Loucy (cell line): Measurements from ENCODE around the gene GABRR3.

ENCODE experiments used
- H2AFZ ChIP-seq: fragments of 200-600 bp; sonication (generic); 2 replicates; pipeline ENCODE4 v1.6.0; 2016; ENCODE audit warnings: antibody characterized with exemption, mild to moderate bottlenecking, low read length, moderate library complexity
- H3F3A ChIP-seq: fragments of 200-600 bp; 2 replicates; pipeline ENCODE4 v1.6.0; 2016; ENCODE audit warnings: antibody characterized with exemption, low read depth, mild to moderate bottlenecking
- H3K27me3 ChIP-seq: fragments of 200-600 bp; sonication (generic); 2 replicates; pipeline ENCODE4 v1.6.1; 2014; ENCODE audit warnings: low read length, mild to moderate bottlenecking; ENCODE audit not compliant: insufficient read depth, poor library complexity, severe bottlenecking
- H3K36me3 ChIP-seq: fragments of 200-600 bp; sonication (generic); 2 replicates; pipeline ENCODE4 v1.6.1; 2016; ENCODE audit warnings: low read length; ENCODE audit not compliant: insufficient read depth
- H3K4me1 ChIP-seq: fragments of 200-600 bp; sonication (generic); 2 replicates; pipeline ENCODE4 v1.5.1; 2014; ENCODE audit warnings: low read length, mild to moderate bottlenecking; ENCODE audit not compliant: insufficient read depth, poor library complexity, severe bottlenecking
- H3K4me2 ChIP-seq: fragments of 200-600 bp; sonication (generic); 2 replicates; pipeline ENCODE4 v1.6.0; 2014; ENCODE audit warnings: antibody characterized with exemption, low read length, low read depth, mild to moderate bottlenecking; ENCODE audit not compliant: poor library complexity, severe bottlenecking
- H3K4me3 ChIP-seq: fragments of 200-600 bp; sonication (generic); 2 replicates; pipeline ENCODE4 v1.5.1; 2014; ENCODE audit warnings: low read length, mild to moderate bottlenecking, mixed read lengths; ENCODE audit not compliant: poor library complexity, severe bottlenecking
- H3K79me2 ChIP-seq: fragments of 200-600 bp; sonication (generic); 2 replicates; pipeline ENCODE4 v1.6.1; 2014; ENCODE audit warnings: low read length; ENCODE audit not compliant: insufficient read depth
- H3K9ac ChIP-seq: fragments of 200-600 bp; sonication (generic); 2 replicates; pipeline ENCODE4 v1.6.0; 2014; ENCODE audit warnings: mild to moderate bottlenecking, low read depth, low read length, moderate library complexity; ENCODE audit not compliant: poor library complexity, severe bottlenecking
- H3K9me2 ChIP-seq: fragments of 200-600 bp; sonication (generic); replicated peaks from 2 replicates; pipeline ENCODE4 v1.6.1; 2016; ENCODE audit warnings: low read depth, low read length, mixed read lengths
- H3K9me3 ChIP-seq: fragments of 200-600 bp; sonication (generic); 2 replicates; pipeline ENCODE4 v1.6.1; 2014; ENCODE audit warnings: mild to moderate bottlenecking, antibody characterized with exemption, low read length, low read depth; ENCODE audit not compliant: insufficient read depth
- H4K20me1 ChIP-seq: fragments of 200-600 bp; sonication (generic); 2 replicates; pipeline ENCODE4 v1.6.0; 2014; ENCODE audit warnings: antibody characterized with exemption, low read length, mild to moderate bottlenecking; ENCODE audit not compliant: insufficient read depth, poor library complexity, severe bottlenecking
- EZH2phosphoT487 ChIP-seq: fragments of 200-600 bp; IDR thresholded peaks from 2 replicates; pipeline ENCODE4 v1.6.1; 2018; ENCODE audit warnings: antibody characterized with exemption, mild to moderate bottlenecking, moderate library complexity, borderline replicate concordance
- TF ChIP-seq, protein P1 (sequence below): fragments of 200-600 bp; sonication (generic); conservative IDR thresholded peaks from 2 replicates; pipeline ENCODE4 v1.5.1; 2014; ENCODE audit warnings: mild to moderate bottlenecking, antibody characterized with exemption, low read length

Gene GABRR3

GRCh38 chr3:97960551-97960950 is 74.6 kb downstream of the GABRR3 start:
- H3F3A ChIP-seq: no peaks in the 10 kb centered on the region
- peaks cover 9% of the 10 kb centered on the region; the same call in 1 of the 2 replicates for H3K36me3 ChIP-seq
- no peak for TF ChIP-seq EZH2phosphoT487
- TF ChIP-seq, protein P1, sequence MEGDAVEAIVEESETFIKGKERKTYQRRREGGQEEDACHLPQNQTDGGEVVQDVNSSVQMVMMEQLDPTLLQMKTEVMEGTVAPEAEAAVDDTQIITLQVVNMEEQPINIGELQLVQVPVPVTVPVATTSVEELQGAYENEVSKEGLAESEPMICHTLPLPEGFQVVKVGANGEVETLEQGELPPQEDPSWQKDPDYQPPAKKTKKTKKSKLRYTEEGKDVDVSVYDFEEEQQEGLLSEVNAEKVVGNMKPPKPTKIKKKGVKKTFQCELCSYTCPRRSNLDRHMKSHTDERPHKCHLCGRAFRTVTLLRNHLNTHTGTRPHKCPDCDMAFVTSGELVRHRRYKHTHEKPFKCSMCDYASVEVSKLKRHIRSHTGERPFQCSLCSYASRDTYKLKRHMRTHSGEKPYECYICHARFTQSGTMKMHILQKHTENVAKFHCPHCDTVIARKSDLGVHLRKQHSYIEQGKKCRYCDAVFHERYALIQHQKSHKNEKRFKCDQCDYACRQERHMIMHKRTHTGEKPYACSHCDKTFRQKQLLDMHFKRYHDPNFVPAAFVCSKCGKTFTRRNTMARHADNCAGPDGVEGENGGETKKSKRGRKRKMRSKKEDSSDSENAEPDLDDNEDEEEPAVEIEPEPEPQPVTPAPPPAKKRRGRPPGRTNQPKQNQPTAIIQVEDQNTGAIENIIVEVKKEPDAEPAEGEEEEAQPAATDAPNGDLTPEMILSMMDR: no peak
- no peaks in the 10 kb centered on the region for H3K9me3 ChIP-seq
- peaks cover 12% of the 10 kb centered on the region; the same call in 1 of the 2 replicates for H3K79me2 ChIP-seq
- no peaks in the 10 kb centered on the region for H4K20me1 ChIP-seq
- H3K4me1 ChIP-seq: peaks cover 21% of the 10 kb centered on the region
- no peak overlapping the region for H3K4me3 ChIP-seq
- H2AFZ ChIP-seq: no peak overlapping the region
- H3K27me3 ChIP-seq: no peaks in the 10 kb centered on the region
- H3K4me2 ChIP-seq: no peak overlapping the region
- no peaks in the 10 kb centered on the region for H3K9me2 ChIP-seq
- no peak overlapping the region for H3K9ac ChIP-seq

DNA sequence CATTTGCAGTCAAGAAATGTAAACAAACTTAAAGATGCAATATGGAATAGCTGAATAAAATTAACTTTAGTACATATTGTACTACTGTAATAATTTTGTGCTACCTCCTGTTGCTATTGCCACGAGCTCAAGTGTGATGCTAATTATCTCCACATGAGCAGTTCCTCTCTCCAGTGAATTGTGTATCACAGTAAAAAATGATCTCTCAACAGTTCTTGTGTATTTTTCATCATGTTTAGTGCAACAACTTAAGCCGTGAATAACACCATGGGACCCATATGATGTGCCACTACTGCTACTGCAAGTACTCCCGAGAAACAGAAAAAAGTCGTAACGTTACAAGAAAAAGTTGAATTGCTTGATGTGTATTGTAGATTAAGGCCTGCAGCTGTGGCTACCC is 75.2 kb downstream of the GABRR3 start:
- no peak overlapping the region for H3K4me2 ChIP-seq
- no peak overlapping the region for H3K4me3 ChIP-seq
- H3K36me3 ChIP-seq: peaks cover 9% of the 10 kb centered on the region; the same call in 1 of the 2 replicates
- no peak overlapping the region for H2AFZ ChIP-seq
- H3K9me2 ChIP-seq: no peaks in the 10 kb centered on the region
- H3K27me3 ChIP-seq: no peaks in the 10 kb centered on the region
- H3K79me2 ChIP-seq: peaks cover 12% of the 10 kb centered on the region; the same call in 1 of the 2 replicates
- H3K9me3 ChIP-seq: no peaks in the 10 kb centered on the region
- H3F3A ChIP-seq: no peaks in the 10 kb centered on the region
- TF ChIP-seq, protein P1: no peak
- no peak for TF ChIP-seq EZH2phosphoT487
- no peak overlapping the region for H3K9ac ChIP-seq
- no peaks in the 10 kb centered on the region for H4K20me1 ChIP-seq
- peaks cover 19% of the 10 kb centered on the region for H3K4me1 ChIP-seq

- Histone ChIP-seq H3K9me2 (no peaks in the 10 kb centered on the region), H3K4me3 (peak overlapping the region; percentile 1), H3K9me3 (no peaks in the 10 kb centered on the region), H3K4me2 (peak overlapping the region; percentile 23), H3K27me3 (no peaks in the 10 kb centered on the region), H2AFZ (peak overlapping the region; percentile 32; the same call in 1 of the 2 replicates), H3K36me3 (peaks cover 16% of the 10 kb centered on the region; the same call in 1 of the 2 replicates), H4K20me1 (no peaks in the 10 kb centered on the region), H3K9ac (no peak overlapping the region), H3F3A (no peaks in the 10 kb centered on the region), H3K79me2 (peaks cover 8% of the 10 kb centered on the region; the same call in 1 of the 2 replicates), H3K4me1 (peaks cover 15% of the 10 kb centered on the region)
- TF ChIP-seq, protein P1: no peak
- no peak for TF ChIP-seq EZH2phosphoT487
These were observed 76.3 kb downstream of the GABRR3 start for GRCh38 chr3:97958796-97959195.
